ENCODE data around the gene CDH4. TPM values are rescaled to one million over a fixed set of nuclear protein-coding genes. Genes with fewer than 3 reads are reported as not detected.

The CDH4 gene
- total RNA-seq, 3 donors from 2014 or later (not counting 1 experiment from before 2014, with no cell fraction given), result 0.18 TPM; not detected in 2

- Histone ChIP-seq H3K4me3 (ENCODE audit: low read length) (no peak overlapping the region), H3K36me3 (ENCODE audit: control insufficient read depth, insufficient read depth, low read length) (peaks cover 20% of the 10 kb centered on the region), H3K27me3 (ENCODE audit: control insufficient read depth, insufficient read depth, low read length) (no peaks in the 10 kb centered on the region), H3K4me1 (ENCODE audit: control insufficient read depth, insufficient read depth, low read length) (no peaks in the 10 kb centered on the region), H3K9me3 (ENCODE audit: control insufficient read depth, insufficient read depth, low read length) (no peaks in the 10 kb centered on the region), H3K27ac (ENCODE audit: low read length) (no peak overlapping the region)
- H3K4me3 Mint-ChIP-seq, result no peak overlapping the region
- no peak for TF ChIP-seq CTCF (IDR thresholded peaks at IDR 0.05)
- WGBS (ENCODE audit: insufficient coverage), result 95% methylated on average over 27 of the region's 27 CpGs
- peaks cover 9% of the 10 kb centered on the region in 2 donors for H3K4me1 Mint-ChIP-seq
- H3K27me3 Mint-ChIP-seq (ENCODE audit: low read depth in 2 of 2), result peaks cover 0 to 2% of the 10 kb centered on the region in 2 donors
- H3K9me3 Mint-ChIP-seq, result no peaks in the 10 kb centered on the region
- no peak overlapping the region for H3K27ac Mint-ChIP-seq
- ATAC-seq (no peak), DNase-seq (no peak)
- no peaks in the 10 kb centered on the region for H3K36me3 Mint-ChIP-seq
- intact Hi-C loops (cut with micrococcal nuclease), result no loop called here
These were observed 720.8 kb downstream of the CDH4 start for GRCh38 chr20:61972636-61973508.

- Histone ChIP-seq H3K4me1 (ENCODE audit: control insufficient read depth, insufficient read depth, low read length) (no peaks in the 10 kb centered on the region), H3K9me3 (ENCODE audit: control insufficient read depth, insufficient read depth, low read length) (no peaks in the 10 kb centered on the region), H3K36me3 (ENCODE audit: control insufficient read depth, insufficient read depth, low read length) (peaks cover 20% of the 10 kb centered on the region), H3K4me3 (ENCODE audit: low read length) (no peak overlapping the region), H3K27me3 (ENCODE audit: control insufficient read depth, insufficient read depth, low read length) (no peaks in the 10 kb centered on the region), H3K27ac (ENCODE audit: low read length) (no peak overlapping the region)
- H3K4me3 Mint-ChIP-seq, result no peak overlapping the region
- 97% methylated on average over 25 of the region's 25 CpGs for WGBS (ENCODE audit: insufficient coverage)
- no peaks in the 10 kb centered on the region for H3K36me3 Mint-ChIP-seq
- intact Hi-C loops (cut with micrococcal nuclease), result no loop called here
- H3K27ac Mint-ChIP-seq, result no peak overlapping the region
- no peak for TF ChIP-seq CTCF (IDR thresholded peaks at IDR 0.05)
- no peak for DNase-seq
- H3K4me1 Mint-ChIP-seq, result peaks cover 5 to 9% of the 10 kb centered on the region in 2 donors
- H3K9me3 Mint-ChIP-seq, result no peaks in the 10 kb centered on the region
- ATAC-seq, result no peak
- no peaks in the 10 kb centered on the region for H3K27me3 Mint-ChIP-seq (ENCODE audit: low read depth in 2 of 2)
These were observed 721.7 kb downstream of the CDH4 start for GRCh38 chr20:61973515-61974356.

- WGBS (ENCODE audit: insufficient coverage), result 96% methylated on average over 14 of the region's 14 CpGs
- H3K9me3 ChIP-seq (ENCODE audit: control insufficient read depth, insufficient read depth, low read length), result no peaks in the 10 kb centered on the region
- Mint-ChIP-seq H3K36me3 (no peaks in the 10 kb centered on the region), H3K9me3 (no peaks in the 10 kb centered on the region), H3K4me1 (peaks cover 8 to 9% of the 10 kb centered on the region in 2 donors), H3K4me3 (no peak overlapping the region), H3K27me3 (ENCODE audit: low read depth in 2 of 2) (no peaks in the 10 kb centered on the region), H3K27ac (no peak overlapping the region)
- DNase-seq (no peak), ATAC-seq (no peak)
- no peak for TF ChIP-seq CTCF (IDR thresholded peaks at IDR 0.05)
- intact Hi-C loops (cut with micrococcal nuclease), result no loop called here
- no peaks in the 10 kb centered on the region for H3K27me3 ChIP-seq (ENCODE audit: control insufficient read depth, insufficient read depth, low read length)
- H3K4me3 ChIP-seq (ENCODE audit: low read length), result no peak overlapping the region
- H3K4me1 ChIP-seq (ENCODE audit: control insufficient read depth, insufficient read depth, low read length), result no peaks in the 10 kb centered on the region
- peaks cover 20% of the 10 kb centered on the region for H3K36me3 ChIP-seq (ENCODE audit: control insufficient read depth, insufficient read depth, low read length)
- H3K27ac ChIP-seq (ENCODE audit: low read length), result no peak overlapping the region
These were observed 722.2 kb downstream of the CDH4 start for GRCh38 chr20:61974357-61974665.
